Measurements from ENCODE around the gene THAP12. TPM values are rescaled to one million over a fixed set of nuclear protein-coding genes. Genes with fewer than 3 reads are reported as not detected.

Gene THAP12
- total and polyA plus RNA-seq, 2 donors (not counting 1 experiment from before 2014, with no cell fraction given) = 39.5 to 57.9 TPM

- Histone ChIP-seq H3K36me3 (ENCODE audit: control insufficient read depth, insufficient read depth, low read length) (no peaks in the 10 kb centered on the region), H4K20me1 (ENCODE audit: control insufficient read depth, extremely low read depth, insufficient read depth, low read length) (no peaks in the 10 kb centered on the region), H3K27ac (ENCODE audit: insufficient read depth, low read length) (no peak overlapping the region), H3K79me2 (ENCODE audit: control insufficient read depth, insufficient read depth, low read length) (no peaks in the 10 kb centered on the region), H2AFZ (ENCODE audit: low read length) (no peak overlapping the region), H3K4me2 (ENCODE audit: extremely low read depth, insufficient read depth, low read length) (no peak overlapping the region), H3K9me3 (ENCODE audit: control insufficient read depth, insufficient read depth, low read depth, low read length) (no peaks in the 10 kb centered on the region), H3K4me3 (replicated peaks in 1 of 4; ENCODE audit: control extremely low read depth in 1 of 4, insufficient read depth in 1 of 4, low read depth in 3 of 4, low read length in 4 of 4) (no peak overlapping the region), H3K9ac (ENCODE audit: insufficient read depth, low read length) (no peak overlapping the region), H3K4me1 (ENCODE audit: control insufficient read depth, extremely low read depth, insufficient read depth, low read length) (no peaks in the 10 kb centered on the region), H3K27me3 (ENCODE audit: control insufficient read depth, insufficient read depth, low read length) (peaks cover 2% of the 10 kb centered on the region)
- no peak for DNase-seq (ENCODE audit: low read depth in 2 of 2)
- no peak for TF ChIP-seq CTCF (conservative IDR thresholded peaks at IDR 0.05 in 1 of 2, IDR thresholded peaks at IDR 0.05 in 1 of 2; ENCODE audit: low read depth in 1 of 2, low read length in 2 of 2)
These were observed 43.4 kb upstream of the THAP12 start for GRCh38 chr11:76424379-76424778.

- H3K27ac ChIP-seq (ENCODE audit: insufficient read depth, low read length) = no peak overlapping the region
- H3K4me2 ChIP-seq (ENCODE audit: extremely low read depth, insufficient read depth, low read length) = no peak overlapping the region
- H3K9ac ChIP-seq (ENCODE audit: insufficient read depth, low read length) = no peak overlapping the region
- H3K4me3 ChIP-seq (replicated peaks in 1 of 4; ENCODE audit: control extremely low read depth in 1 of 4, insufficient read depth in 1 of 4, low read depth in 3 of 4, low read length in 4 of 4) = no peak overlapping the region
- no peaks in the 10 kb centered on the region for H3K4me1 ChIP-seq (ENCODE audit: control insufficient read depth, extremely low read depth, insufficient read depth, low read length)
- H3K9me3 ChIP-seq (ENCODE audit: control insufficient read depth, insufficient read depth, low read depth, low read length) = no peaks in the 10 kb centered on the region
- H3K36me3 ChIP-seq (ENCODE audit: control insufficient read depth, insufficient read depth, low read length) = no peaks in the 10 kb centered on the region
- no peak for DNase-seq (ENCODE audit: low read depth in 2 of 2)
- no peaks in the 10 kb centered on the region for H3K27me3 ChIP-seq (ENCODE audit: control insufficient read depth, insufficient read depth, low read length)
- H4K20me1 ChIP-seq (ENCODE audit: control insufficient read depth, extremely low read depth, insufficient read depth, low read length) = no peaks in the 10 kb centered on the region
- TF ChIP-seq EZH2 (IDR thresholded peaks at IDR 0.05; ENCODE audit: low read length, missing control alignments) (no peak), CTCF (conservative IDR thresholded peaks at IDR 0.05 in 1 of 2, IDR thresholded peaks at IDR 0.05 in 1 of 2; ENCODE audit: low read depth in 1 of 2, low read length in 2 of 2) (peak in 1 of 2 donors; percentile 32)
- no peak overlapping the region for H2AFZ ChIP-seq (ENCODE audit: low read length)
- no peaks in the 10 kb centered on the region for H3K79me2 ChIP-seq (ENCODE audit: control insufficient read depth, insufficient read depth, low read length)
These were observed 39.0 kb upstream of the THAP12 start for GRCh38 chr11:76419896-76420295.

DNA sequence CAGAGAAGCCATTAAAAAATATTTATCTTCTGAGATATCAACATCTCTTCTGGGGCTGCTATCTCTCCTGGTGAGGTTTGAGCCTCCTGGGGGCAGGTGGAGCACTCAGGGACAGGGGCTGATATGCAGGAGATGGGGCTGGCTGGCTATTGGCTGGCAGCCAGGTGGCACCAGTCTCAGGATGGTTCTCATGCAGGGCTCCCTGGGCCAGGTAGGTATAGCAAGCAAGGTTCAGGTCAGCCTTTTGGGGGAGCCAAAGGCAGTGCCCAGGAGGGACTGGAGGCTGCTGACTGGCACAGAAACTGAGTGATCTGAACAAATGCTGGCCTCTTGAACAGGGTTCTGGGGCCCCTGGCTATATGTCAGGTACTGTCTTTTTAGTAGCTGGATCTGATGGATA is 34.1 kb upstream of the THAP12 start:
- Histone ChIP-seq H3K9me3 (ENCODE audit: control insufficient read depth, insufficient read depth, low read depth, low read length) (no peaks in the 10 kb centered on the region), H3K79me2 (ENCODE audit: control insufficient read depth, insufficient read depth, low read length) (no peaks in the 10 kb centered on the region), H3K9ac (ENCODE audit: insufficient read depth, low read length) (no peak overlapping the region), H3K4me2 (ENCODE audit: extremely low read depth, insufficient read depth, low read length) (no peak overlapping the region), H3K27ac (ENCODE audit: insufficient read depth, low read length) (no peak overlapping the region), H2AFZ (ENCODE audit: low read length) (no peak overlapping the region), H3K4me1 (ENCODE audit: control insufficient read depth, extremely low read depth, insufficient read depth, low read length) (no peaks in the 10 kb centered on the region), H4K20me1 (ENCODE audit: control insufficient read depth, extremely low read depth, insufficient read depth, low read length) (no peaks in the 10 kb centered on the region), H3K4me3 (replicated peaks in 1 of 4; ENCODE audit: control extremely low read depth in 1 of 4, insufficient read depth in 1 of 4, low read depth in 3 of 4, low read length in 4 of 4) (no peak overlapping the region), H3K27me3 (ENCODE audit: control insufficient read depth, insufficient read depth, low read length) (peaks cover 16% of the 10 kb centered on the region), H3K36me3 (ENCODE audit: control insufficient read depth, insufficient read depth, low read length) (no peaks in the 10 kb centered on the region)
- TF ChIP-seq EZH2 (IDR thresholded peaks at IDR 0.05; ENCODE audit: low read length, missing control alignments) (no peak), CTCF (conservative IDR thresholded peaks at IDR 0.05 in 1 of 2, IDR thresholded peaks at IDR 0.05 in 1 of 2; ENCODE audit: low read depth in 1 of 2, low read length in 2 of 2) (no peak)
- no peak for DNase-seq (ENCODE audit: low read depth in 2 of 2)

All from fibroblast of lung (primary cell).